ENCODE results near the gene POLR3F. TPM values are rescaled to one million over a fixed set of nuclear protein-coding genes. Genes with fewer than 3 reads are reported as not detected.

Gene POLR3F
- polyA plus RNA-seq, 1 of the 3 experiments (the other 2 are of a cell fraction) = 4.8 TPM

GRCh38 chr20:18496042-18496441 lies 28.9 kb downstream of the POLR3F start:
- Histone ChIP-seq H3K27ac (ENCODE audit: low read depth in 2 of 2, low read length in 1 of 2) (peak overlapping the region in 1 of 2 experiments; percentile 75; a peak in 2 of 4 replicates), H3K27me3 (ENCODE audit: insufficient read depth) (no peaks in the 10 kb centered on the region), H2AFZ (ENCODE audit: low read depth) (peak overlapping the region; percentile 99), H3K4me1 (ENCODE audit: control insufficient read depth in 1 of 2, insufficient read depth in 2 of 2, low read depth in 1 of 2, low read length in 1 of 2) (peaks cover 5 to 7% of the 10 kb centered on the region in 2 experiments; a peak in 3 of 4 replicates), H4K20me1 (ENCODE audit: insufficient read depth) (no peaks in the 10 kb centered on the region), H3K4me2 (peak overlapping the region; percentile 89), H3F3A (replicated peaks; ENCODE audit: insufficient read depth) (peaks cover 5% of the 10 kb centered on the region), H3K9me3 (no peaks in the 10 kb centered on the region), H3K4me3 (ENCODE audit: low read depth in 2 of 2, low read length in 1 of 2) (peak overlapping the region; percentile 94 to 95), H3K79me2 (ENCODE audit: insufficient read depth) (peaks cover 10% of the 10 kb centered on the region), H3K36me3 (replicated peaks in 1 of 2; ENCODE audit: control insufficient read depth in 1 of 2, insufficient read depth in 2 of 2, low read length in 1 of 2) (peaks cover 4 to 21% of the 10 kb centered on the region in 2 experiments), H3K9me2 (no peaks in the 10 kb centered on the region), H3K9ac (peak overlapping the region; percentile 77)
- whole genome bisulfite sequencing (ENCODE audit: low lambda C conversion rate) = 5% methylated on average over 7 of the region's 7 CpGs
- ChIA-PET POLR2A (interaction anchor here (3.2 kb wide), 1 partner anchor 12 kb away, joined by 58 read pairs; the partner anchor contains the start of gene SEC23B), CTCF (interaction anchor here (1.4 kb wide), 1 partner anchor 14 kb away, joined by 5 read pairs; no protein-coding TSS in a partner anchor)
- TF ChIP-seq MXI1 (IDR thresholded peaks at IDR 0.05; ENCODE audit: low read depth, low read length) (0 out of 2 replicates have a peak, but pooled peaks have one; percentile 22), GABPA (IDR thresholded peaks at IDR 0.05; ENCODE audit: low read depth) (no peak), NRF1 (IDR thresholded peaks at IDR 0.05; ENCODE audit: low read depth, low read length) (no peak), FOSL2 (IDR thresholded peaks at IDR 0.05; ENCODE audit: borderline replicate concordance, low read depth) (no peak), USF2 (IDR thresholded peaks at IDR 0.05; ENCODE audit: borderline replicate concordance, low read depth, low read length) (no peak), JUND (IDR thresholded peaks at IDR 0.05) (no peak), ZBTB33 (IDR thresholded peaks at IDR 0.05; ENCODE audit: borderline replicate concordance, low read depth) (no peak), MEF2A (IDR thresholded peaks at IDR 0.05; ENCODE audit: borderline replicate concordance, low read depth) (no peak), FOXM1 (IDR thresholded peaks at IDR 0.05; ENCODE audit: low read depth) (no peak)
- DNase-seq = peak; percentile 47

GRCh38 chr20:18496740-18497592 lies 29.8 kb downstream of the POLR3F start, which contains the start of gene RBBP9:
RBBP9 (minus strand) TSS chr20:18497225; CDS start chr20:18497167, 58 bp downstream.
- peaks cover 10% of the 10 kb centered on the region for H3K79me2 ChIP-seq (ENCODE audit: insufficient read depth)
- peak within 1 kb of the TSS; percentile 49 to 82; a peak in 3 of 4 replicates for H3K27ac ChIP-seq (ENCODE audit: low read depth in 2 of 2, low read length in 1 of 2)
- DNase-seq = peak; percentile 92
- ChIA-PET CTCF (interaction anchor here (0.6 to 2.0 kb wide), 4 partner anchors 10 to 1365 kb away, joined by 3 to 11 read pairs (median 4); partner anchors contain the start of gene SEC23B), POLR2A (interaction anchor here (1.1 to 3.2 kb wide), 2 partner anchors 11 to 30 kb away, joined by 5 to 58 read pairs; partner anchors contain the start of genes DZANK1, POLR3F and SEC23B)
- H3K4me1 ChIP-seq (ENCODE audit: control insufficient read depth in 1 of 2, insufficient read depth in 2 of 2, low read depth in 1 of 2, low read length in 1 of 2) = peaks cover 5 to 7% of the 10 kb centered on the region in 2 experiments; a peak in 3 of 4 replicates
- peak within 1 kb of the TSS; percentile 77 for H3K9ac ChIP-seq
- H3K9me3 ChIP-seq = no peaks in the 10 kb centered on the region
- H3K4me3 ChIP-seq (ENCODE audit: low read depth in 2 of 2, low read length in 1 of 2) = peak within 1 kb of the TSS; percentile 94 to 95
- H3K9me2 ChIP-seq = no peaks in the 10 kb centered on the region
- peak within 1 kb of the TSS; percentile 89 for H3K4me2 ChIP-seq
- 2% methylated on average over 30 of the region's 31 CpGs for WGBS (ENCODE audit: low lambda C conversion rate)
- peaks cover 4 to 17% of the 10 kb centered on the region in 2 experiments for H3K36me3 ChIP-seq (replicated peaks in 1 of 2; ENCODE audit: control insufficient read depth in 1 of 2, insufficient read depth in 2 of 2, low read length in 1 of 2)
- peaks cover 5% of the 10 kb centered on the region for H3F3A ChIP-seq (replicated peaks; ENCODE audit: insufficient read depth)
- peak within 1 kb of the TSS; percentile 99 for H2AFZ ChIP-seq (ENCODE audit: low read depth)
- H4K20me1 ChIP-seq (ENCODE audit: insufficient read depth) = no peaks in the 10 kb centered on the region
- no peaks in the 10 kb centered on the region for H3K27me3 ChIP-seq (ENCODE audit: insufficient read depth)
- 0 out of 2 replicates have a peak, but pooled peaks have one; percentile 34 for TF ChIP-seq USF1 (IDR thresholded peaks at IDR 0.05; ENCODE audit: borderline replicate concordance, low read depth)
- peak; percentile 72 for TF ChIP-seq CHD2 (IDR thresholded peaks at IDR 0.05; ENCODE audit: low read length, partially characterized antibody)
- TF ChIP-seq EZH2phosphoT487 (IDR thresholded peaks at IDR 0.05; ENCODE audit: borderline replicate concordance, low read depth) = no peak
- TF ChIP-seq FOXJ3 (CRISPR knock-in tag; IDR thresholded peaks at IDR 0.05) = no peak
- TF ChIP-seq FOSL2 (IDR thresholded peaks at IDR 0.05; ENCODE audit: borderline replicate concordance, low read depth) = no peak
- no peak for TF ChIP-seq IRF3 (IDR thresholded peaks at IDR 0.05; ENCODE audit: low read depth, low read length)
- TF ChIP-seq ZBTB33 (IDR thresholded peaks at IDR 0.05; ENCODE audit: borderline replicate concordance, low read depth) = no peak
- no peak for TF ChIP-seq RFX5 (IDR thresholded peaks at IDR 0.05; ENCODE audit: low read length)
- peak; percentile 68 for TF ChIP-seq TAF1 (IDR thresholded peaks at IDR 0.05; ENCODE audit: borderline replicate concordance, low read depth, low read length)
- TF ChIP-seq MEF2A (IDR thresholded peaks at IDR 0.05; ENCODE audit: borderline replicate concordance, low read depth) = no peak
- no peak for TF ChIP-seq RXRA (IDR thresholded peaks at IDR 0.05; ENCODE audit: borderline replicate concordance, low read depth)
